IMR-90 (cell line): ENCODE data around the gene PCYT1A. TPM values are rescaled to one million over a fixed set of nuclear protein-coding genes. Genes with fewer than 3 reads are reported as not detected.
A peak's percentile ranks its signal among the peaks of the same experiment; 100 is the strongest.

Experiments used
- ATAC-seq: fragments of 200-7000 bp; cut with Tn5 transposase; 2 replicates; pipeline ENCODE4 v1.9.1; 2020; ENCODE audit warnings: low read depth, mild to moderate bottlenecking, moderate library complexity
- BruUV-seq: library from RNA; stranded (reverse); fragments of 400-500 nt; replicated peaks from 2 replicates; lab custom pipeline; 2021; lab: Mats Ljungman, UMichigan
- CTCF ChIA-PET: fragments of 300-600 bp; formaldehyde crosslinking; extraction: SDS; loops from one replicate; lab custom pipeline; 2021; ENCODE audit warnings: antibody characterized with exemption; lab: Yijun Ruan, JAX
- POLR2A ChIA-PET: fragments of 300-600 bp; sonication (Branson Sonifier 250); formaldehyde crosslinking; loops from one replicate; lab custom pipeline; 2022; ENCODE audit warnings: antibody characterized with exemption; ENCODE audit not compliant: unreplicated experiment; lab: Charles Lee
- DNase-seq: peaks from one replicate; pipeline ENCODE4 v3.0.0; 2013
- H2AFZ ChIP-seq: replicated peaks from 2 replicates; pipeline ENCODE3; 2013; ENCODE audit warnings: low read length, mild to moderate bottlenecking; ENCODE audit not compliant: poor library complexity
- H2AK5ac ChIP-seq: 2 replicates; pipeline ENCODE4 v1.6.1; 2013; ENCODE audit warnings: low read depth, low read length, inconsistent platforms
- H2AK9ac ChIP-seq: replicated peaks from 2 replicates; pipeline ENCODE3; 2013; ENCODE audit warnings: mild to moderate bottlenecking, low read depth, low read length, moderate library complexity; ENCODE audit not compliant: poor library complexity
- H2BK120ac ChIP-seq: 2 replicates; pipeline ENCODE4 v1.6.1; 2013; ENCODE audit warnings: low read depth, low read length, inconsistent platforms
- H2BK15ac ChIP-seq: 3 replicates; pipeline ENCODE4 v1.6.1; 2013; ENCODE audit warnings: low read depth, low read length, inconsistent platforms
- H2BK20ac ChIP-seq: 2 replicates; pipeline ENCODE4 v1.6.1; 2013; ENCODE audit warnings: low read depth, mild to moderate bottlenecking, inconsistent platforms, low read length, moderate library complexity
- H2BK5ac ChIP-seq: 2 replicates; pipeline ENCODE4 v1.6.1; 2013; ENCODE audit warnings: mild to moderate bottlenecking, low read depth, low read length, inconsistent platforms; ENCODE audit not compliant: poor library complexity, severe bottlenecking
- H3K14ac ChIP-seq: replicated peaks from 2 replicates; pipeline ENCODE4 v1.6.1; 2013; ENCODE audit warnings: low read depth, low read length, inconsistent platforms
- H3K18ac ChIP-seq: 2 replicates; pipeline ENCODE4 v1.6.1; 2013; ENCODE audit warnings: low read depth, low read length, control low read depth
- H3K23ac ChIP-seq: 2 replicates; pipeline ENCODE4 v1.6.1; 2013; ENCODE audit warnings: low read depth, low read length, inconsistent platforms
- H3K27ac ChIP-seq: 2 replicates; pipeline ENCODE4 v1.5.1; 2013; ENCODE audit warnings: mild to moderate bottlenecking, control low read depth, low read length; ENCODE audit not compliant: insufficient read depth
- H3K27me3 ChIP-seq: 2 replicates; pipeline ENCODE4 v1.6.1; 2013; ENCODE audit warnings: low read length; ENCODE audit not compliant: control insufficient read depth, insufficient read depth
- H3K36me3 ChIP-seq: 2 replicates; pipeline ENCODE4 v1.6.1; 2013; ENCODE audit warnings: low read length, mixed read lengths; ENCODE audit not compliant: control insufficient read depth, insufficient read depth
- H3K4ac ChIP-seq: 2 replicates; pipeline ENCODE4 v1.6.1; 2013; ENCODE audit warnings: low read depth, low read length, inconsistent platforms
- H3K4me1 ChIP-seq: 2 replicates; pipeline ENCODE4 v1.6.1; 2013; ENCODE audit warnings: low read length, mixed read lengths; ENCODE audit not compliant: control insufficient read depth, insufficient read depth
- H3K4me2 ChIP-seq: 2 replicates; pipeline ENCODE4 v1.6.1; 2013; ENCODE audit warnings: low read depth, mild to moderate bottlenecking, control low read depth, low read length, moderate library complexity
- H3K4me3 ChIP-seq: 2 replicates; pipeline ENCODE4 v1.5.1; 2013; ENCODE audit warnings: low read depth, mild to moderate bottlenecking, control low read depth, low read length, moderate library complexity; ENCODE audit not compliant: insufficient read depth
- H3K56ac ChIP-seq: 2 replicates; pipeline ENCODE4 v1.6.1; 2013; ENCODE audit warnings: low read length, inconsistent platforms; ENCODE audit not compliant: insufficient read depth; ENCODE audit errors: extremely low read depth
- H3K79me1 ChIP-seq, 2 experiments: 2 replicates each; pipeline ENCODE4 v1.6.1; 2013; ENCODE audit warnings: low read length in 2 of 2, inconsistent platforms in 1 of 2, low read depth in 1 of 2
- H3K9ac ChIP-seq: 2 replicates; pipeline ENCODE4 v1.6.1; 2013; ENCODE audit warnings: low read depth, low read length, control low read depth
- H3K9me1 ChIP-seq: 2 replicates; pipeline ENCODE4 v1.6.1; 2013; ENCODE audit warnings: low read length, inconsistent platforms; ENCODE audit not compliant: insufficient read depth
- H3K9me3 ChIP-seq: 2 replicates; pipeline ENCODE4 v1.6.1; 2013; ENCODE audit warnings: low read length; ENCODE audit not compliant: control insufficient read depth, insufficient read depth
- H4K20me1 ChIP-seq: 2 replicates; pipeline ENCODE4 v1.6.1; 2013; ENCODE audit warnings: low read length, inconsistent platforms; ENCODE audit not compliant: insufficient read depth
- H4K5ac ChIP-seq: 2 replicates; pipeline ENCODE4 v1.6.1; 2013; ENCODE audit warnings: mild to moderate bottlenecking, low read depth, low read length, control low read depth
- H4K8ac ChIP-seq, 2 experiments: 2 replicates each; pipeline ENCODE4 v1.6.1; 2013; ENCODE audit warnings: low read depth in 2 of 2, low read length in 2 of 2, control low read depth in 1 of 2, inconsistent platforms in 1 of 2
- H4K91ac ChIP-seq: 2 replicates; pipeline ENCODE4 v1.6.1; 2013; ENCODE audit warnings: low read depth, low read length, inconsistent platforms; ENCODE audit not compliant: insufficient read depth
- BHLHE40 ChIP-seq: fragments of 150-350 bp; IDR thresholded peaks from 2 replicates; pipeline ENCODE4 v1.6.1; 2016; ENCODE audit warnings: mild to moderate bottlenecking, low read depth, low read length
- NFE2L2 ChIP-seq: fragments of 150-350 bp; IDR thresholded peaks from 2 replicates; pipeline ENCODE4 v1.6.1; 2016; ENCODE audit warnings: low read depth, mild to moderate bottlenecking, low read length
- POLR2A ChIP-seq: IDR thresholded peaks from 2 replicates; pipeline ENCODE4 v1.6.1; 2012; ENCODE audit warnings: mild to moderate bottlenecking, low read depth, low read length
- RCOR1 ChIP-seq: IDR thresholded peaks from 2 replicates; pipeline ENCODE4 v1.6.1; 2012; ENCODE audit warnings: mild to moderate bottlenecking, low read length, improper control_type of control experiment; ENCODE audit not compliant: insufficient replicate concordance
- RFX5 ChIP-seq: IDR thresholded peaks from 2 replicates; pipeline ENCODE4 v1.8.0; 2012; ENCODE audit warnings: low read depth, mild to moderate bottlenecking, low read length, moderate library complexity
- WGBS, 2 experiments: methylation state at CpG; one replicate each; pipeline versions ENCODE4 v1.1.5 to v1.1.7; 2013; ENCODE audit warnings: missing lambda C conversion rate in 2 of 2; ENCODE audit not compliant: insufficient read length in 1 of 2; ENCODE audit errors: extremely low coverage in 2 of 2; 5-methylcytosine and 5-hydroxymethylcytosine counted together
- dilution Hi-C: fragments of 300-500 bp; cut with HindIII; formaldehyde crosslinking; loops from one replicate; pipeline ENCODE4 v1.14.3; 2018; ENCODE audit warnings: low sequenced_read_pairs; ENCODE audit not compliant: unreplicated experiment
- in situ Hi-C: fragments of 300-500 bp; cut with MboI; formaldehyde crosslinking; loops from 3 replicates; pipeline ENCODE4 v1.14.3; 2019; ENCODE audit warnings: low sequenced_read_pairs, inconsistent platforms, mixed read lengths
- intact Hi-C: fragments of 100-400 bp; cut with micrococcal nuclease; formaldehyde crosslinking; loops from 2 replicates; pipeline ENCODE4 v1.10.0; 2022
- polyA plus RNA-seq, 3 experiments: library from polyadenylated mRNA; depleted of rRNA; stranded (reverse); fragments of >200 nt; gene quantifications; 2 replicates each; pipeline ENCODE4 v1.2.3, GENCODE V29; 2012; ENCODE audit warnings: low replicate concordance in 1 of 3
- total RNA-seq: library from RNA; depleted of rRNA; stranded (reverse); fragments of >200 nt; gene quantifications from 2 replicates; pipeline ENCODE4 v1.2.3, GENCODE V29; 2012

PCYT1A gene
- total and polyA plus RNA-seq, 2 of the 4 experiments (the other 2 are of a cell fraction): 62.8 to 127 TPM

DNA sequence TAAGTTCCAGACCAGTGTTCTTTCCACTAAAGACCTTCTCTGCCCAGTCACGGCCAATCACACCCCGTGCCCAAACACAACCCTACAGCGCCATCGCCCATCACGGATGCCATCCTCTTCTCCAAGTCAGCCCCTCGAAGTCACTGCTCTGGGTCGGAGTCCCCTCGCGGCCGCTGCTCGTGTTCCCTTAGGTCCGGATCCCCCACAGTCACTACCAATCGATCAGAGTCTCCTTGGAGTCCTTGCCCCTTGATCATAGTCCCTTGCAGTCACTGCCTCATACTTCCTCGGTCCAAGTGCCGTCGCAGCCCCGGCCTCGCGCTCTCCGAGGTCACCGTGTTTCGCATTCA is 461 bp downstream of the PCYT1A start:
- peak overlapping the region; percentile 94; the same call in 1 of the 2 replicates for H2AK5ac ChIP-seq
- peak overlapping the region; percentile 80 for H4K91ac ChIP-seq
- peak overlapping the region; percentile 83 for H4K5ac ChIP-seq
- dilution Hi-C loops (no loop called here), intact Hi-C loops (no loop called here), in situ Hi-C loops (no loop called here)
- peak overlapping the region; percentile 8; the same call in 1 of the 3 replicates for H2BK15ac ChIP-seq
- peak overlapping the region; percentile 97 for H3K23ac ChIP-seq
- peak overlapping the region; percentile 74 for H3K4me2 ChIP-seq
- no peaks in the 10 kb centered on the region for H3K27me3 ChIP-seq
- H4K8ac ChIP-seq: peak overlapping the region; percentile 67 to 82
- peaks cover 5% of the 10 kb centered on the region for H3K4me1 ChIP-seq
- peak overlapping the region; percentile 59 for H3K18ac ChIP-seq
- BruUV-seq: no TSS peak
- H3K9ac ChIP-seq: peak overlapping the region; percentile 93
- H3K4me3 ChIP-seq: peak overlapping the region; percentile 92
- peak overlapping the region; percentile 97 for H2AFZ ChIP-seq
- H3K36me3 ChIP-seq: no peaks in the 10 kb centered on the region
- no peaks in the 10 kb centered on the region for H3K9me3 ChIP-seq
- peak overlapping the region; percentile 86 for H3K27ac ChIP-seq
- ChIA-PET POLR2A (no interaction called here), CTCF (no interaction called here)
- no peak overlapping the region for H2BK20ac ChIP-seq
- H2BK5ac ChIP-seq: peak overlapping the region; percentile 83
- peak overlapping the region; percentile 84 for H3K56ac ChIP-seq
- H3K9me1 ChIP-seq: no peaks in the 10 kb centered on the region; the same call in 1 of the 2 replicates
- peak overlapping the region; percentile 94 for H3K4ac ChIP-seq
- peak; percentile 9 for TF ChIP-seq RCOR1
- no peak for TF ChIP-seq POLR2A
- TF ChIP-seq RFX5: no peak
- no peak for TF ChIP-seq BHLHE40
- no peak for TF ChIP-seq NFE2L2
- WGBS, 2 experiments: 1% methylated on average over 17 of the region's 22 CpGs; no CpG with 5 or more reads in 1 of the 2 experiments
- peak overlapping the region; percentile 50; the same call in 1 of the 2 replicates for H2BK120ac ChIP-seq
- H2AK9ac ChIP-seq: peak overlapping the region; percentile 88
- peaks cover 9 to 44% of the 10 kb centered on the region in 2 experiments; a peak in 3 of 4 replicates for H3K79me1 ChIP-seq
- H3K14ac ChIP-seq: peak overlapping the region; percentile 94
- no peak for DNase-seq
- ATAC-seq: peak; percentile 24
- H4K20me1 ChIP-seq: peaks cover 9% of the 10 kb centered on the region; the same call in 1 of the 2 replicates
